Liver (tissue), 9 donors: ENCODE results near the gene AQR. TPM values are rescaled to one million over a fixed set of nuclear protein-coding genes. Genes with fewer than 3 reads are reported as not detected.

Experiments
- DNase-seq: peaks from one replicate; pipeline ENCODE4 v3.0.0-alpha.2; 2017; ENCODE audit warnings: low spot score
- H3K27ac ChIP-seq, 2 donors: one replicate each; pipeline ENCODE4 v1.7.0; 2013; ENCODE audit warnings: inconsistent platforms in 2 of 2, low read length in 2 of 2, control low read depth in 1 of 2, low read depth in 1 of 2, mild to moderate bottlenecking in 1 of 2
- H3K27me3 ChIP-seq, 4 donors: one replicate each; pipeline versions ENCODE4 v1.6.1 to v1.7.0; 2013; ENCODE audit warnings: low read length in 3 of 4, inconsistent platforms in 1 of 4, mild to moderate bottlenecking in 1 of 4, moderate library complexity in 1 of 4; ENCODE audit not compliant: control insufficient read depth in 4 of 4, insufficient read depth in 4 of 4
- H3K36me3 ChIP-seq, 4 donors: one replicate each; pipeline versions ENCODE4 v1.6.1 to v1.7.0; 2013; ENCODE audit warnings: low read length in 3 of 4, mild to moderate bottlenecking in 3 of 4, low read depth in 1 of 4, moderate library complexity in 1 of 4; ENCODE audit not compliant: control insufficient read depth in 4 of 4, insufficient read depth in 3 of 4
- H3K4me1 ChIP-seq, 4 donors: one replicate each; pipeline versions ENCODE4 v1.6.1 to v1.7.0; 2013; ENCODE audit warnings: low read length in 3 of 4, mild to moderate bottlenecking in 3 of 4, moderate library complexity in 1 of 4; ENCODE audit not compliant: control insufficient read depth in 4 of 4, insufficient read depth in 4 of 4
- H3K4me3 ChIP-seq, 3 donors: one replicate each; pipeline versions ENCODE4 v1.6.1 to v1.7.0; 2013; ENCODE audit warnings: low read length in 3 of 3, control low read depth in 1 of 3, low read depth in 1 of 3, mild to moderate bottlenecking in 1 of 3
- H3K9ac ChIP-seq, 2 donors: one replicate each; pipeline ENCODE4 v1.7.0; 2013; ENCODE audit warnings: low read length in 2 of 2, mild to moderate bottlenecking in 2 of 2, moderate library complexity in 2 of 2, control low read depth in 1 of 2, low read depth in 1 of 2
- H3K9me3 ChIP-seq, 4 donors: one replicate each; pipeline versions ENCODE4 v1.6.1 to v1.7.0; 2013; ENCODE audit warnings: low read length in 3 of 4; ENCODE audit not compliant: control insufficient read depth in 4 of 4
- ATF3 ChIP-seq: IDR thresholded peaks from 2 replicates; pipeline ENCODE4 v1.6.1; 2016; ENCODE audit warnings: antibody characterized with exemption
- CTCF ChIP-seq: fragments of 150-350 bp; IDR thresholded peaks from 2 replicates; pipeline ENCODE4 v1.5.1; 2017; ENCODE audit warnings: improper control_type of control experiment, low read depth, low read length; ENCODE audit not compliant: missing input control
- EGR1 ChIP-seq, 2 donors: IDR thresholded peaks; 2 replicates each; pipeline ENCODE4 v1.6.1; 2016 to 2018; ENCODE audit warnings: antibody characterized with exemption in 2 of 2, low read depth in 2 of 2
- FOXA1 ChIP-seq: IDR thresholded peaks from 2 replicates; pipeline ENCODE4 v1.6.1; 2016; ENCODE audit warnings: antibody characterized with exemption
- FOXA2 ChIP-seq: IDR thresholded peaks from 2 replicates; pipeline ENCODE4 v1.6.1; 2016; ENCODE audit warnings: antibody characterized with exemption
- GABPA ChIP-seq, 2 donors: IDR thresholded peaks in 1 of 2; conservative IDR thresholded peaks in 1 of 2; 2 replicates each; pipeline ENCODE4 v1.6.1; 2016; ENCODE audit warnings: antibody characterized with exemption in 2 of 2, mild to moderate bottlenecking in 1 of 2, moderate library complexity in 1 of 2
- HNF4A ChIP-seq, 2 donors: conservative IDR thresholded peaks; 2 replicates each; pipeline ENCODE4 v1.6.1; 2016; ENCODE audit warnings: antibody characterized with exemption in 2 of 2, mild to moderate bottlenecking in 2 of 2
- HNF4G ChIP-seq: IDR thresholded peaks from 2 replicates; pipeline ENCODE4 v1.6.1; 2016; ENCODE audit warnings: antibody characterized with exemption
- JUND ChIP-seq, 2 donors: IDR thresholded peaks; 2 replicates each; pipeline ENCODE4 v1.6.1; 2016; ENCODE audit warnings: antibody characterized with exemption in 2 of 2
- MAX ChIP-seq: IDR thresholded peaks from 2 replicates; pipeline ENCODE4 v1.6.1; 2016; ENCODE audit warnings: antibody characterized with exemption
- NR2F2 ChIP-seq: IDR thresholded peaks from 2 replicates; pipeline ENCODE4 v1.6.1; 2016; ENCODE audit warnings: antibody characterized with exemption
- RAD21 ChIP-seq, 2 donors: IDR thresholded peaks; 2 replicates each; pipeline ENCODE4 v1.6.1; 2016; ENCODE audit warnings: antibody characterized with exemption in 2 of 2, mild to moderate bottlenecking in 2 of 2
- REST ChIP-seq: IDR thresholded peaks from 2 replicates; pipeline ENCODE4 v1.6.1; 2016; ENCODE audit warnings: antibody characterized with exemption, mild to moderate bottlenecking
- RXRA ChIP-seq, 2 donors: IDR thresholded peaks; 2 replicates each; pipeline ENCODE4 v1.6.1; 2017 to 2018; ENCODE audit warnings: antibody characterized with exemption in 2 of 2, mild to moderate bottlenecking in 1 of 2
- SP1 ChIP-seq: IDR thresholded peaks from 2 replicates; pipeline ENCODE4 v1.6.1; 2018; ENCODE audit warnings: antibody characterized with exemption, mild to moderate bottlenecking
- ZBTB33 ChIP-seq: IDR thresholded peaks from 2 replicates; pipeline ENCODE4 v1.6.1; 2016; ENCODE audit warnings: antibody characterized with exemption
- WGBS: extraction: QIAGEN DNeasy Blood & Tissue Kit; methylation state at CpG from one replicate; pipeline ENCODE4 v1.1.7; 2013; 5-methylcytosine and 5-hydroxymethylcytosine counted together
- polyA plus RNA-seq, 2 donors: library from polyadenylated mRNA; stranded (reverse) in 1 of 2; unstranded in 1 of 2; fragments of 200-250 nt in 1 of 2; fragments of >200 nt in 1 of 2; fragmentation: Nextera tagmentation in 1 of 2; extraction: Ambion mirVana in 1 of 2; gene quantifications; one replicate each; pipeline versions ENCODE4 v1.2.1 to v1.2.3, GENCODE V29; 2013 to 2015
- total RNA-seq, 2 donors: library from RNA; depleted of rRNA; stranded (reverse); fragments of >200 nt; gene quantifications; one replicate each; pipeline ENCODE4 v1.2.3, GENCODE V29; 2014
- donor health status: healthy.
- donor health status: healthy.
- donor health status: healthy.
- donor health status: healthy.
- donor health status: healthy.

The AQR gene
- total and polyA plus RNA-seq, 4 donors: 3.4 to 14.3 (median 8.7) TPM

GRCh38 chr15:34976743-34977142 is 7.2 kb upstream of the AQR start:
- H3K27ac ChIP-seq: no peak overlapping the region
- no peaks in the 10 kb centered on the region for H3K27me3 ChIP-seq
- H3K4me1 ChIP-seq: no peaks in the 10 kb centered on the region
- H3K36me3 ChIP-seq: peaks cover 2 to 9% (median 5%) of the 10 kb centered on the region in 4 donors
- 95% methylated on average over 2 of the region's 2 CpGs for WGBS
- no peak overlapping the region for H3K9ac ChIP-seq
- H3K9me3 ChIP-seq: no peaks in the 10 kb centered on the region
- no peak overlapping the region for H3K4me3 ChIP-seq
- TF ChIP-seq HNF4G: no peak
- TF ChIP-seq NR2F2: no peak
- no peak for TF ChIP-seq EGR1 (IDR thresholded peaks at IDR 0.05; ENCODE audit: low read depth in 2 of 2)
- no peak for TF ChIP-seq MAX
- no peak for TF ChIP-seq GABPA (IDR thresholded peaks at IDR 0.05 in 1 of 2, conservative IDR thresholded peaks at IDR 0.05 in 1 of 2)
- no peak for TF ChIP-seq HNF4A (conservative IDR thresholded peaks at IDR 0.05)
- TF ChIP-seq JUND (IDR thresholded peaks at IDR 0.05): no peak
- no peak for TF ChIP-seq REST
- no peak for TF ChIP-seq SP1
- no peak for TF ChIP-seq FOXA1
- TF ChIP-seq FOXA2: no peak
- no peak for TF ChIP-seq RAD21 (IDR thresholded peaks at IDR 0.05)
- TF ChIP-seq RXRA (IDR thresholded peaks at IDR 0.05): no peak
- no peak for TF ChIP-seq ZBTB33
- no peak for TF ChIP-seq CTCF
- DNase-seq: no peak

GRCh38 chr15:34976073-34976472 is 6.5 kb upstream of the AQR start:
- no peak overlapping the region for H3K9ac ChIP-seq
- no peaks in the 10 kb centered on the region for H3K27me3 ChIP-seq
- no peaks in the 10 kb centered on the region for H3K4me1 ChIP-seq
- no peak overlapping the region for H3K27ac ChIP-seq
- H3K9me3 ChIP-seq: no peaks in the 10 kb centered on the region
- no peak for DNase-seq
- no peak overlapping the region for H3K4me3 ChIP-seq
- H3K36me3 ChIP-seq: peaks cover 0 to 3% (median 2%) of the 10 kb centered on the region in 4 donors
- WGBS: 97% methylated on average over 2 of the region's 2 CpGs
- TF ChIP-seq JUND (IDR thresholded peaks at IDR 0.05): no peak
- TF ChIP-seq RXRA (IDR thresholded peaks at IDR 0.05): no peak
- no peak for TF ChIP-seq SP1
- TF ChIP-seq EGR1 (IDR thresholded peaks at IDR 0.05; ENCODE audit: low read depth in 2 of 2): no peak
- no peak for TF ChIP-seq GABPA (IDR thresholded peaks at IDR 0.05 in 1 of 2, conservative IDR thresholded peaks at IDR 0.05 in 1 of 2)
- TF ChIP-seq MAX: no peak
- TF ChIP-seq RAD21 (IDR thresholded peaks at IDR 0.05): no peak
- no peak for TF ChIP-seq HNF4A (conservative IDR thresholded peaks at IDR 0.05)
- TF ChIP-seq ATF3: no peak
- TF ChIP-seq CTCF: no peak
- no peak for TF ChIP-seq FOXA1
- TF ChIP-seq FOXA2: no peak
- no peak for TF ChIP-seq ZBTB33
